Ishikawa (cell line): ENCODE data around the gene PDE4D.

Experiments
- CEBPB ChIP-seq: IDR thresholded peaks from 2 replicates; pipeline ENCODE4 v1.6.1; 2012
- CREB1 ChIP-seq: IDR thresholded peaks from 2 replicates; pipeline ENCODE4 v1.6.1; 2012; ENCODE audit warnings: low read depth
- EGR1 ChIP-seq: IDR thresholded peaks from 2 replicates; pipeline ENCODE4 v1.6.1; 2012
- EP300 ChIP-seq: IDR thresholded peaks from 2 replicates; pipeline ENCODE4 v1.6.1; 2012; ENCODE audit warnings: borderline replicate concordance
- FOXM1 ChIP-seq: IDR thresholded peaks from 2 replicates; pipeline ENCODE4 v1.6.1; 2012; ENCODE audit warnings: low read depth, borderline replicate concordance
- NFIC ChIP-seq: IDR thresholded peaks from 2 replicates; pipeline ENCODE4 v1.6.1; 2012
- RAD21 ChIP-seq: IDR thresholded peaks from 2 replicates; pipeline ENCODE4 v1.6.1; 2012; ENCODE audit warnings: low read depth
- TAF1 ChIP-seq: IDR thresholded peaks from 2 replicates; pipeline ENCODE4 v1.6.1; 2012; ENCODE audit warnings: low read depth, mild to moderate bottlenecking
- TCF12 ChIP-seq: IDR thresholded peaks from 2 replicates; pipeline ENCODE4 v1.6.1; 2012; ENCODE audit warnings: low read depth
- TEAD4 ChIP-seq: IDR thresholded peaks from 2 replicates; pipeline ENCODE4 v1.6.1; 2012
- USF1 ChIP-seq: IDR thresholded peaks from 2 replicates; pipeline ENCODE4 v1.6.1; 2012
- YY1 ChIP-seq: IDR thresholded peaks from 2 replicates; pipeline ENCODE4 v1.6.1; 2012; ENCODE audit warnings: low read depth
- ZBTB7A ChIP-seq: IDR thresholded peaks from 2 replicates; pipeline ENCODE4 v1.6.1; 2012; ENCODE audit warnings: low read depth
- TF ChIP-seq, protein P1 (sequence below): IDR thresholded peaks from 2 replicates; pipeline ENCODE4 v1.6.1; 2012
- TF ChIP-seq, protein P2 (sequence below): IDR thresholded peaks from 2 replicates; pipeline ENCODE4 v1.6.1; 2012; ENCODE audit warnings: low read depth, mild to moderate bottlenecking

Gene PDE4D

GRCh38 chr5:59034498-59035186 is 858.9 kb downstream of the PDE4D start:
- no peak for TF ChIP-seq CREB1
- TF ChIP-seq RAD21, result peak; percentile 56
- TF ChIP-seq FOXM1, result no peak

DNA sequence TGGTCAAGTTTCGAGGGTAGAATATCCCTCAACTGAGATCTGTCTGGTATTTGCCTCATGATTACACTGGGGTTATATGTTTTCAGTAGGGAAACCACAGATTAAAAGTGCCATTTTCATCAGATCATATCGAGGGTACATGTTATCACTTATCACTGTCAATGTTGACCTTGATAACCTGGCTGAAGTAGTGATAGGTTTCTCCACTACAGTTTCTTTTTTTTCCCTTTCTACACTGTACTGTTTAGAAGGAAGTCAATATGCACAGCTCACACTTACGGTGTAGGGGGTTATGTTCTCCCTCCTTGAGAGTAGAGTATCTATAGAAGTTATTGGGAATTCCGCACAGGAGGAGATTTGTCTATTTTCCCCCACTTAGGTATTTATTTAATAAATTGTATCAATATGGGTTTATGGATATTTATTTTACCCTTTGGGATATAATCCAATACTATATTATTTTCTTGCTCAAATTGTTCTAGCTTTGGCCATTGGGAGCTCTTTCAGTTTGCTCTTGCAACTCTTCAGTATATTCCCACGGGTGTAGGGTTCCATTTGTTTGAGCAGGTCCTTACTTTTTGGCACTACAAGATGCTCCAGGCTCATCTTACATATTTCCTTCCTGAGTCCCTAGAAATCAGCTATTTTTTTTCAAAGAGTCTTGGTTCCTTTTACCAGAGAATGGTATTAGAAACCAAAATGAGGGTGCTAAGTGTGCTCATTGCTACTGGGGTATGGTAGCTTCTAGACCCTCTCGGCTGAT is 866.2 kb downstream of the PDE4D start:
- TF ChIP-seq TAF1 (no peak), YY1 (no peak), NFIC (no peak), CREB1 (no peak), USF1 (no peak), RAD21 (no peak), ZBTB7A (no peak), EGR1 (no peak), TCF12 (no peak), TEAD4 (no peak)
- TF ChIP-seq, protein P1, sequence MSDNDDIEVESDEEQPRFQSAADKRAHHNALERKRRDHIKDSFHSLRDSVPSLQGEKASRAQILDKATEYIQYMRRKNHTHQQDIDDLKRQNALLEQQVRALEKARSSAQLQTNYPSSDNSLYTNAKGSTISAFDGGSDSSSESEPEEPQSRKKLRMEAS, result no peak
- TF ChIP-seq, protein P2, sequence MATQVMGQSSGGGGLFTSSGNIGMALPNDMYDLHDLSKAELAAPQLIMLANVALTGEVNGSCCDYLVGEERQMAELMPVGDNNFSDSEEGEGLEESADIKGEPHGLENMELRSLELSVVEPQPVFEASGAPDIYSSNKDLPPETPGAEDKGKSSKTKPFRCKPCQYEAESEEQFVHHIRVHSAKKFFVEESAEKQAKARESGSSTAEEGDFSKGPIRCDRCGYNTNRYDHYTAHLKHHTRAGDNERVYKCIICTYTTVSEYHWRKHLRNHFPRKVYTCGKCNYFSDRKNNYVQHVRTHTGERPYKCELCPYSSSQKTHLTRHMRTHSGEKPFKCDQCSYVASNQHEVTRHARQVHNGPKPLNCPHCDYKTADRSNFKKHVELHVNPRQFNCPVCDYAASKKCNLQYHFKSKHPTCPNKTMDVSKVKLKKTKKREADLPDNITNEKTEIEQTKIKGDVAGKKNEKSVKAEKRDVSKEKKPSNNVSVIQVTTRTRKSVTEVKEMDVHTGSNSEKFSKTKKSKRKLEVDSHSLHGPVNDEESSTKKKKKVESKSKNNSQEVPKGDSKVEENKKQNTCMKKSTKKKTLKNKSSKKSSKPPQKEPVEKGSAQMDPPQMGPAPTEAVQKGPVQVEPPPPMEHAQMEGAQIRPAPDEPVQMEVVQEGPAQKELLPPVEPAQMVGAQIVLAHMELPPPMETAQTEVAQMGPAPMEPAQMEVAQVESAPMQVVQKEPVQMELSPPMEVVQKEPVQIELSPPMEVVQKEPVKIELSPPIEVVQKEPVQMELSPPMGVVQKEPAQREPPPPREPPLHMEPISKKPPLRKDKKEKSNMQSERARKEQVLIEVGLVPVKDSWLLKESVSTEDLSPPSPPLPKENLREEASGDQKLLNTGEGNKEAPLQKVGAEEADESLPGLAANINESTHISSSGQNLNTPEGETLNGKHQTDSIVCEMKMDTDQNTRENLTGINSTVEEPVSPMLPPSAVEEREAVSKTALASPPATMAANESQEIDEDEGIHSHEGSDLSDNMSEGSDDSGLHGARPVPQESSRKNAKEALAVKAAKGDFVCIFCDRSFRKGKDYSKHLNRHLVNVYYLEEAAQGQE, result no peak

DNA sequence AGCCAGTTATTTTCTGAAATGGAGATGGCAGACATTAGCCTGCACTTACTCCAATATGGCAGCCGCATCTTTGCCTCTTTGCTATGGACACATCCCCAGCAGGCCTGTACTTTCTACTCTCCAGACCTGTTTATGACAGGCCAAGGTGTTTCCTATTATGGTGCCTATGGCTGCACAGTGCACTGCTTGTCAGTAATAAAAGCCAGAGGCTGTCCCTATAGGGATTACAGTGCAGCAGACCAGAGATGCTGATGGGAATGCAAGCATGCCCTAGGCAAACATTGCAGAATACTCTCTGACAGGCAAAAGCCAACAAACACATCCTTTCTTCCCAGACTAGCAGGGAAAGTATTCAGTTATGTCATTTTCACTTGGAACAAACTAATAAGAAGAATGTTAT is 867.8 kb downstream of the PDE4D start:
- TF ChIP-seq EP300 (no peak), TCF12 (no peak), CEBPB (no peak), USF1 (no peak), EGR1 (no peak), NFIC (no peak), TAF1 (no peak), ZBTB7A (no peak), FOXM1 (no peak), RAD21 (no peak), YY1 (no peak), TEAD4 (no peak), CREB1 (no peak)
- TF ChIP-seq, protein P2, result no peak
- TF ChIP-seq, protein P1, result no peak

- TF ChIP-seq ZBTB7A (no peak), TEAD4 (no peak), TAF1 (no peak), EP300 (no peak), USF1 (no peak)
Measured at GRCh38 chr5:59021837-59022514, 871.5 kb downstream of the PDE4D start.

- TF ChIP-seq FOXM1 (no peak), TEAD4 (no peak), EP300 (no peak), CEBPB (no peak), EGR1 (no peak), ZBTB7A (no peak)
Measured at GRCh38 chr5:59021286-59021673, 872.2 kb downstream of the PDE4D start.
